Ishikawa (cell line): ENCODE data around the gene CFAP20DC.

Source experiments
- CEBPB ChIP-seq: IDR thresholded peaks from 2 replicates; pipeline ENCODE4 v1.6.1; 2012
- CREB1 ChIP-seq: IDR thresholded peaks from 2 replicates; pipeline ENCODE4 v1.6.1; 2012; ENCODE audit warnings: low read depth
- EGR1 ChIP-seq: IDR thresholded peaks from 2 replicates; pipeline ENCODE4 v1.6.1; 2012
- EP300 ChIP-seq: IDR thresholded peaks from 2 replicates; pipeline ENCODE4 v1.6.1; 2012; ENCODE audit warnings: borderline replicate concordance
- FOXM1 ChIP-seq: IDR thresholded peaks from 2 replicates; pipeline ENCODE4 v1.6.1; 2012; ENCODE audit warnings: low read depth, borderline replicate concordance
- NFIC ChIP-seq: IDR thresholded peaks from 2 replicates; pipeline ENCODE4 v1.6.1; 2012
- RAD21 ChIP-seq: IDR thresholded peaks from 2 replicates; pipeline ENCODE4 v1.6.1; 2012; ENCODE audit warnings: low read depth
- TAF1 ChIP-seq: IDR thresholded peaks from 2 replicates; pipeline ENCODE4 v1.6.1; 2012; ENCODE audit warnings: low read depth, mild to moderate bottlenecking
- TCF12 ChIP-seq: IDR thresholded peaks from 2 replicates; pipeline ENCODE4 v1.6.1; 2012; ENCODE audit warnings: low read depth
- TEAD4 ChIP-seq: IDR thresholded peaks from 2 replicates; pipeline ENCODE4 v1.6.1; 2012
- USF1 ChIP-seq: IDR thresholded peaks from 2 replicates; pipeline ENCODE4 v1.6.1; 2012
- YY1 ChIP-seq: IDR thresholded peaks from 2 replicates; pipeline ENCODE4 v1.6.1; 2012; ENCODE audit warnings: low read depth
- ZBTB7A ChIP-seq: IDR thresholded peaks from 2 replicates; pipeline ENCODE4 v1.6.1; 2012; ENCODE audit warnings: low read depth
- TF ChIP-seq, protein P1 (sequence below): IDR thresholded peaks from 2 replicates; pipeline ENCODE4 v1.6.1; 2012
- TF ChIP-seq, protein P2 (sequence below): IDR thresholded peaks from 2 replicates; pipeline ENCODE4 v1.6.1; 2012; ENCODE audit warnings: low read depth, mild to moderate bottlenecking

CFAP20DC gene

GRCh38 chr3:58953288-58953687 lies 96.5 kb downstream of the CFAP20DC start:
- TF ChIP-seq, protein P1, sequence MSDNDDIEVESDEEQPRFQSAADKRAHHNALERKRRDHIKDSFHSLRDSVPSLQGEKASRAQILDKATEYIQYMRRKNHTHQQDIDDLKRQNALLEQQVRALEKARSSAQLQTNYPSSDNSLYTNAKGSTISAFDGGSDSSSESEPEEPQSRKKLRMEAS = no peak
- TF ChIP-seq NFIC = no peak
- no peak for TF ChIP-seq EP300
- no peak for TF ChIP-seq TAF1
- TF ChIP-seq CREB1 = no peak
- no peak for TF ChIP-seq TEAD4
- TF ChIP-seq EGR1 = no peak
- no peak for TF ChIP-seq RAD21
- no peak for TF ChIP-seq USF1
- no peak for TF ChIP-seq YY1
- no peak for TF ChIP-seq CEBPB

DNA sequence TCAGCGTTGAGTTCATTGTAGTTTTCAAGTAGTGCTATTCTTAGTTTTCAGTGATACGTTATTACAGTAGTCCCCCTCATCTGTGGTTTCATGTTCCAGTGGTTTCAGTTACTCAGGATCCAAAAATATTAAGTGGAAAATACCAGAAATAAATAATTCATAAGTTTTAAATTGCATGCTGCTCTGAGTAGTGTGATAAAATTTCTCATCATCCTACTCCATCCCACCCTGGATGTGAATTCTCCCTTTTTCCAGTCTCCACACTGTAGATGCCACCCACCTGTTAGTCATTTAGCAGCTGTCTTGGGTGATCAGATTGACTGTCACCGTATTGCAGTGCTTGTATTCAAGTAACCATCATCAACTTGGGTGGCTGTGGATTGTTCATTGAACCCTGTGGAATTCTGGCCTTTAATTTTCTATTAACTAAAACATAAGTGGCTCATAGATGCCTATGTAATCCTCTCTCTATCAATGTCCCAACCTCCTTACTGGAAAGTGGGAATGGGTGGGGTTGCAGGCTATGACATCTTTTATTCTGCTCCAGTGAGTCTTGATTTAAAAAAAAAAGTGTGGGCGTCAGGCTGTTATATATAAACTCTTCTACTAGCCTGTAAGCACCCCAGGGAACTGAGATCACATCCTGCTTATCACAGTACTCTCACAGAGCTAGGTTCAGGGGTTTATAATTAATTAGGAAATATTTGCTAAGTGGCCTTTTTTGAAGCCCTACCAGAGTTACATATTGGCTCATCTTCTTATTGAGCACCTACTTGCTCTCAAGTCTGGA lies 97.5 kb downstream of the CFAP20DC start:
- TF ChIP-seq, protein P1 = no peak

DNA sequence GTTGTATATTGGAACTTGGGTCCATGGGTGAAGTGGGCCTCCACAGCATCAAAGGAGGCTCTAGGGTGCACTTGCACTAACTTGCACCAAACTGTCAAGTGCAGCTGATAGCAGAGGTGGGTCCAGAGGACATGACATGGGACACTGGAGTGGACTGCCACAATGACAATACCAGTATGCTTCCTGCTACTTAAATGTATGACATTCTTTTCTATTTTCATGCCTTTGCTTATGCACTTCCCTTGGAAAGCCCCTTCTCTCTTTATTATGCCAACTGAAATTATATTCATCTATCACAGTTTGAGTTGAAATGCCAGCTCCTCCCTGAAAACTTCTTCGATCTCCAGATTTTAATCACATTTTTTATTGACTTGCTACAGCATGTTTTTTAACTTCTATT lies 101.8 kb downstream of the CFAP20DC start:
- TF ChIP-seq TEAD4 = no peak
- no peak for TF ChIP-seq RAD21
- TF ChIP-seq ZBTB7A = no peak
- TF ChIP-seq, protein P1 = no peak
- TF ChIP-seq CEBPB = no peak
- no peak for TF ChIP-seq EGR1
- TF ChIP-seq, protein P2, sequence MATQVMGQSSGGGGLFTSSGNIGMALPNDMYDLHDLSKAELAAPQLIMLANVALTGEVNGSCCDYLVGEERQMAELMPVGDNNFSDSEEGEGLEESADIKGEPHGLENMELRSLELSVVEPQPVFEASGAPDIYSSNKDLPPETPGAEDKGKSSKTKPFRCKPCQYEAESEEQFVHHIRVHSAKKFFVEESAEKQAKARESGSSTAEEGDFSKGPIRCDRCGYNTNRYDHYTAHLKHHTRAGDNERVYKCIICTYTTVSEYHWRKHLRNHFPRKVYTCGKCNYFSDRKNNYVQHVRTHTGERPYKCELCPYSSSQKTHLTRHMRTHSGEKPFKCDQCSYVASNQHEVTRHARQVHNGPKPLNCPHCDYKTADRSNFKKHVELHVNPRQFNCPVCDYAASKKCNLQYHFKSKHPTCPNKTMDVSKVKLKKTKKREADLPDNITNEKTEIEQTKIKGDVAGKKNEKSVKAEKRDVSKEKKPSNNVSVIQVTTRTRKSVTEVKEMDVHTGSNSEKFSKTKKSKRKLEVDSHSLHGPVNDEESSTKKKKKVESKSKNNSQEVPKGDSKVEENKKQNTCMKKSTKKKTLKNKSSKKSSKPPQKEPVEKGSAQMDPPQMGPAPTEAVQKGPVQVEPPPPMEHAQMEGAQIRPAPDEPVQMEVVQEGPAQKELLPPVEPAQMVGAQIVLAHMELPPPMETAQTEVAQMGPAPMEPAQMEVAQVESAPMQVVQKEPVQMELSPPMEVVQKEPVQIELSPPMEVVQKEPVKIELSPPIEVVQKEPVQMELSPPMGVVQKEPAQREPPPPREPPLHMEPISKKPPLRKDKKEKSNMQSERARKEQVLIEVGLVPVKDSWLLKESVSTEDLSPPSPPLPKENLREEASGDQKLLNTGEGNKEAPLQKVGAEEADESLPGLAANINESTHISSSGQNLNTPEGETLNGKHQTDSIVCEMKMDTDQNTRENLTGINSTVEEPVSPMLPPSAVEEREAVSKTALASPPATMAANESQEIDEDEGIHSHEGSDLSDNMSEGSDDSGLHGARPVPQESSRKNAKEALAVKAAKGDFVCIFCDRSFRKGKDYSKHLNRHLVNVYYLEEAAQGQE = no peak
- no peak for TF ChIP-seq EP300
- TF ChIP-seq YY1 = no peak
- no peak for TF ChIP-seq TAF1
- TF ChIP-seq TCF12 = no peak
- no peak for TF ChIP-seq FOXM1
- no peak for TF ChIP-seq CREB1

GRCh38 chr3:58946875-58947274 lies 103.0 kb downstream of the CFAP20DC start:
- TF ChIP-seq CREB1 (no peak), YY1 (no peak)

DNA sequence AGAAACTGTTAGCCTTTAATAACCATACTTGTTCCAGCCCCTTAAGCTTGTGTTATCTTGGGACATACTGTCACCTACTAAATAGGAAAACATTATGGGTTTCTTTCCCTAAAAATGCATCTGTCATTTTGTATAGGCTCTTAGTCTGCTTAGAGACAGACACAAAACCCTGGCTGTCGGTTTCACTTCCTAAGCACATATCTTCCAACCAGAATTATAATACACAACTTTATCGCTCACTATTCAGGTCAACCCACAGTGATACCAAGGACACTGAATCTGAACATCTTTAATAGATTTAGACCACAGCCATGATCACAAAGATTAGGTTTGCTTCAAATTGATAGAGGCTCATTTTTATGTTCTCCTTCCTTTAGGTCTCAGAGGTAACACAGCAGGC lies 111.8 kb downstream of the CFAP20DC start:
- TF ChIP-seq FOXM1 (no peak), TEAD4 (no peak), ZBTB7A (no peak), EP300 (no peak)
- TF ChIP-seq, protein P2 = no peak
- TF ChIP-seq, protein P1 = no peak

DNA sequence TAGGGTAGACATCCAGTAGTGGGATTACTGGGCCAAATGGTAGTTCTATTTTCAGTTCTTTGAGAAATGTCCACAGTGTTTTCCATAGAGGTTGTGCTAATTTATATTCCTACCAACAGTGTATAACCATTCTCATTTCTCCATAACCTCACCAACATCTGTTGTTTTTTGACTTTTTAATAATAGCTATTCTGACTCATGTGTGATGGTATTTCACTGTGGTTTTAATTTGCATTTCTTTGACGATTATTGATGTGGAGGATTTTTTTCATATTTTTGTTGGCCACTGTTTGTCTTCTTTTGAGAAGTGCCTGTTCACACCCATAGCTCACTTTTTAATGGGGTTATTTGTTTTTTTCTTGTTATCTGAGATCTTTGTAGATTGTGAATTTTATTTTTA lies 125.2 kb downstream of the CFAP20DC start:
- TF ChIP-seq USF1 = no peak
- TF ChIP-seq, protein P1 = no peak
- no peak for TF ChIP-seq NFIC
- TF ChIP-seq, protein P2 = no peak
- no peak for TF ChIP-seq FOXM1
- TF ChIP-seq YY1 = no peak
- TF ChIP-seq TEAD4 = no peak
